Liver (tissue), 9 donors: ENCODE data around the gene NRIP2. TPM values are rescaled to one million over a fixed set of nuclear protein-coding genes. Genes with fewer than 3 reads are reported as not detected.

Experiments
- DNase-seq: peaks from one replicate; pipeline ENCODE4 v3.0.0-alpha.2; 2017; ENCODE audit warnings: low spot score
- H3K27ac ChIP-seq, 2 donors: one replicate each; pipeline ENCODE4 v1.7.0; 2013; ENCODE audit warnings: inconsistent platforms in 2 of 2, low read length in 2 of 2, control low read depth in 1 of 2, low read depth in 1 of 2, mild to moderate bottlenecking in 1 of 2
- H3K27me3 ChIP-seq, 4 donors: one replicate each; pipeline versions ENCODE4 v1.6.1 to v1.7.0; 2013; ENCODE audit warnings: low read length in 3 of 4, inconsistent platforms in 1 of 4, mild to moderate bottlenecking in 1 of 4, moderate library complexity in 1 of 4; ENCODE audit not compliant: control insufficient read depth in 4 of 4, insufficient read depth in 4 of 4
- H3K36me3 ChIP-seq, 4 donors: one replicate each; pipeline versions ENCODE4 v1.6.1 to v1.7.0; 2013; ENCODE audit warnings: low read length in 3 of 4, mild to moderate bottlenecking in 3 of 4, low read depth in 1 of 4, moderate library complexity in 1 of 4; ENCODE audit not compliant: control insufficient read depth in 4 of 4, insufficient read depth in 3 of 4
- H3K4me1 ChIP-seq, 4 donors: one replicate each; pipeline versions ENCODE4 v1.6.1 to v1.7.0; 2013; ENCODE audit warnings: low read length in 3 of 4, mild to moderate bottlenecking in 3 of 4, moderate library complexity in 1 of 4; ENCODE audit not compliant: control insufficient read depth in 4 of 4, insufficient read depth in 4 of 4
- H3K4me3 ChIP-seq, 3 donors: one replicate each; pipeline versions ENCODE4 v1.6.1 to v1.7.0; 2013; ENCODE audit warnings: low read length in 3 of 3, control low read depth in 1 of 3, low read depth in 1 of 3, mild to moderate bottlenecking in 1 of 3
- H3K9ac ChIP-seq, 2 donors: one replicate each; pipeline ENCODE4 v1.7.0; 2013; ENCODE audit warnings: low read length in 2 of 2, mild to moderate bottlenecking in 2 of 2, moderate library complexity in 2 of 2, control low read depth in 1 of 2, low read depth in 1 of 2
- H3K9me3 ChIP-seq, 4 donors: one replicate each; pipeline versions ENCODE4 v1.6.1 to v1.7.0; 2013; ENCODE audit warnings: low read length in 3 of 4; ENCODE audit not compliant: control insufficient read depth in 4 of 4
- ATF3 ChIP-seq: IDR thresholded peaks from 2 replicates; pipeline ENCODE4 v1.6.1; 2016; ENCODE audit warnings: antibody characterized with exemption
- EGR1 ChIP-seq, 2 donors: IDR thresholded peaks; 2 replicates each; pipeline ENCODE4 v1.6.1; 2016 to 2018; ENCODE audit warnings: antibody characterized with exemption in 2 of 2, low read depth in 2 of 2
- FOXA2 ChIP-seq: IDR thresholded peaks from 2 replicates; pipeline ENCODE4 v1.6.1; 2016; ENCODE audit warnings: antibody characterized with exemption
- GABPA ChIP-seq, 2 donors: IDR thresholded peaks in 1 of 2; conservative IDR thresholded peaks in 1 of 2; 2 replicates each; pipeline ENCODE4 v1.6.1; 2016; ENCODE audit warnings: antibody characterized with exemption in 2 of 2, mild to moderate bottlenecking in 1 of 2, moderate library complexity in 1 of 2
- HNF4A ChIP-seq, 2 donors: conservative IDR thresholded peaks; 2 replicates each; pipeline ENCODE4 v1.6.1; 2016; ENCODE audit warnings: antibody characterized with exemption in 2 of 2, mild to moderate bottlenecking in 2 of 2
- HNF4G ChIP-seq: IDR thresholded peaks from 2 replicates; pipeline ENCODE4 v1.6.1; 2016; ENCODE audit warnings: antibody characterized with exemption
- JUND ChIP-seq, 2 donors: IDR thresholded peaks; 2 replicates each; pipeline ENCODE4 v1.6.1; 2016; ENCODE audit warnings: antibody characterized with exemption in 2 of 2
- NR2F2 ChIP-seq: IDR thresholded peaks from 2 replicates; pipeline ENCODE4 v1.6.1; 2016; ENCODE audit warnings: antibody characterized with exemption
- RAD21 ChIP-seq, 2 donors: IDR thresholded peaks; 2 replicates each; pipeline ENCODE4 v1.6.1; 2016; ENCODE audit warnings: antibody characterized with exemption in 2 of 2, mild to moderate bottlenecking in 2 of 2
- RXRA ChIP-seq, 2 donors: IDR thresholded peaks; 2 replicates each; pipeline ENCODE4 v1.6.1; 2017 to 2018; ENCODE audit warnings: antibody characterized with exemption in 2 of 2, mild to moderate bottlenecking in 1 of 2
- SP1 ChIP-seq: IDR thresholded peaks from 2 replicates; pipeline ENCODE4 v1.6.1; 2018; ENCODE audit warnings: antibody characterized with exemption, mild to moderate bottlenecking
- YY1 ChIP-seq: IDR thresholded peaks from 2 replicates; pipeline ENCODE4 v1.6.1; 2016; ENCODE audit warnings: antibody characterized with exemption, mild to moderate bottlenecking
- ZBTB33 ChIP-seq: IDR thresholded peaks from 2 replicates; pipeline ENCODE4 v1.6.1; 2016; ENCODE audit warnings: antibody characterized with exemption
- whole genome bisulfite sequencing: extraction: QIAGEN DNeasy Blood & Tissue Kit; methylation state at CpG from one replicate; pipeline ENCODE4 v1.1.7; 2013; 5-methylcytosine and 5-hydroxymethylcytosine counted together
- polyA plus RNA-seq, 2 donors: library from polyadenylated mRNA; stranded (reverse) in 1 of 2; unstranded in 1 of 2; fragments of 200-250 nt in 1 of 2; fragments of >200 nt in 1 of 2; fragmentation: Nextera tagmentation in 1 of 2; extraction: Ambion mirVana in 1 of 2; gene quantifications; one replicate each; pipeline versions ENCODE4 v1.2.1 to v1.2.3, GENCODE V29; 2013 to 2015
- total RNA-seq, 2 donors: library from RNA; depleted of rRNA; stranded (reverse); fragments of >200 nt; gene quantifications; one replicate each; pipeline ENCODE4 v1.2.3, GENCODE V29; 2014
- TF ChIP-seq, protein P1 (sequence below): IDR thresholded peaks from 2 replicates; pipeline ENCODE4 v1.6.1; 2016; ENCODE audit warnings: antibody characterized with exemption
- donor health status: healthy.
- donor health status: healthy.
- donor health status: healthy.
- donor health status: healthy.
- donor health status: healthy.

NRIP2 gene
- total and polyA plus RNA-seq, 4 donors = 0.19 to 0.46 (median 0.23) TPM

DNA sequence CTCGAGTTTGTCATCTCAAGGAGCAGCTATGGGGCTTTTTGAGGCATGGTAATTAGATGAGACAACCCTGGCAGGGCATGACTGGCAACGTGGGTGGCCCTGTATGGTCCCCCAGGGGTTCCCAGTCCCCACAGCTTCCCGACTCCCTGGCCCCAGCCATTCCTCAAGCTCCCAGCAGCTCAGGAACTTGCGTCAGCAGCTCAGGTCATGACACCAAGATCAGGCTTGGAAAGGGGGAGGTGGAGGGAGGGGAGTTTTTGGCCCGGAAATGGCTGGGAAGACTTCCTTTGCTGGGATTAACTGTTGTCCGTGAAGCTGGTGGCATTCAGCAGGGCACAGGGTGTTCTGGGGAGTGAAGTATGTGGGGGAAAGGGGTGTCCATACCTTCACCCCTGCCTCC, 10.4 kb upstream of the NRIP2 start:
- DNase-seq = no peak
- Histone ChIP-seq H3K4me3 (no peak overlapping the region), H3K9me3 (no peaks in the 10 kb centered on the region), H3K27ac (peak overlapping the region in 1 of 2 donors; percentile 9), H3K36me3 (peaks cover 0 to 10% (median 2%) of the 10 kb centered on the region in 4 donors), H3K27me3 (no peaks in the 10 kb centered on the region), H3K4me1 (peaks cover 2 to 10% (median 8%) of the 10 kb centered on the region in 4 donors), H3K9ac (no peak overlapping the region)
- 66% methylated on average over 6 of the region's 6 CpGs for WGBS
- TF ChIP-seq NR2F2 = peak; percentile 83
- TF ChIP-seq RXRA (IDR thresholded peaks at IDR 0.05) = peak in 1 of 2 donors; percentile 21
- TF ChIP-seq EGR1 (IDR thresholded peaks at IDR 0.05; ENCODE audit: low read depth in 2 of 2) = no peak
- no peak for TF ChIP-seq SP1
- no peak for TF ChIP-seq ATF3
- peak in 1 of 2 donors; percentile 58 for TF ChIP-seq GABPA (IDR thresholded peaks at IDR 0.05 in 1 of 2, conservative IDR thresholded peaks at IDR 0.05 in 1 of 2)
- TF ChIP-seq ZBTB33 = no peak

GRCh38 chr12:2844786-2845185, 10.0 kb upstream of the NRIP2 start:
- peaks cover 2 to 10% (median 8%) of the 10 kb centered on the region in 4 donors for H3K4me1 ChIP-seq
- H3K36me3 ChIP-seq = peaks cover 0 to 10% (median 2%) of the 10 kb centered on the region in 4 donors
- no peaks in the 10 kb centered on the region for H3K9me3 ChIP-seq
- no peak for DNase-seq
- no peak overlapping the region for H3K4me3 ChIP-seq
- no peak overlapping the region for H3K9ac ChIP-seq
- WGBS = 91% methylated on average over 9 of the region's 9 CpGs
- no peaks in the 10 kb centered on the region for H3K27me3 ChIP-seq
- no peak for TF ChIP-seq NR2F2
- TF ChIP-seq ZBTB33 = no peak
- no peak for TF ChIP-seq RAD21 (IDR thresholded peaks at IDR 0.05)
- no peak for TF ChIP-seq HNF4G
- TF ChIP-seq RXRA (IDR thresholded peaks at IDR 0.05) = no peak
- TF ChIP-seq JUND (IDR thresholded peaks at IDR 0.05) = no peak
- TF ChIP-seq YY1 = no peak
- TF ChIP-seq, protein P1, sequence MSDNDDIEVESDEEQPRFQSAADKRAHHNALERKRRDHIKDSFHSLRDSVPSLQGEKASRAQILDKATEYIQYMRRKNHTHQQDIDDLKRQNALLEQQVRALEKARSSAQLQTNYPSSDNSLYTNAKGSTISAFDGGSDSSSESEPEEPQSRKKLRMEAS = no peak
- no peak for TF ChIP-seq HNF4A (conservative IDR thresholded peaks at IDR 0.05)
- no peak for TF ChIP-seq EGR1 (IDR thresholded peaks at IDR 0.05; ENCODE audit: low read depth in 2 of 2)
- TF ChIP-seq SP1 = no peak
- peak overlapping the region; percentile 9 to 42 for H3K27ac ChIP-seq

GRCh38 chr12:2842948-2843347, 8.1 kb upstream of the NRIP2 start:
- no peak overlapping the region for H3K27ac ChIP-seq
- no peak overlapping the region for H3K4me3 ChIP-seq
- WGBS = 87% methylated on average over 5 of the region's 5 CpGs
- H3K36me3 ChIP-seq = peaks cover 2 to 16% (median 4%) of the 10 kb centered on the region in 4 donors
- H3K9me3 ChIP-seq = no peaks in the 10 kb centered on the region
- H3K4me1 ChIP-seq = no peaks in the 10 kb centered on the region
- H3K9ac ChIP-seq = no peak overlapping the region
- H3K27me3 ChIP-seq = no peaks in the 10 kb centered on the region
- DNase-seq = no peak
- TF ChIP-seq RAD21 (IDR thresholded peaks at IDR 0.05) (no peak), FOXA2 (no peak)
